Esophagus muscularis mucosa (tissue), 4 donors: ENCODE results near the gene SPINT4. TPM values are rescaled to one million over a fixed set of nuclear protein-coding genes. Genes with fewer than 3 reads are reported as not detected.

Experiments used
- DNase-seq: peaks from one replicate; pipeline ENCODE4 v3.0.0-alpha.2; 2017; ENCODE audit errors: extremely low spot score
- H3K27ac ChIP-seq, 4 donors: fragments of 200-600 bp; sonication (generic); replicated peaks in 1 of 4; 1 replicate in 3 of 4; 2 replicates in 1 of 4; pipeline ENCODE4 v1.5.1; 2016 to 2019; ENCODE audit warnings: mild to moderate bottlenecking in 1 of 4
- H3K27me3 ChIP-seq, 4 donors: fragments of 200-600 bp; sonication (generic); one replicate each; pipeline versions ENCODE4 v1.5.1 to v1.6.0; 2016 to 2019
- H3K36me3 ChIP-seq, 4 donors: fragments of 200-600 bp; sonication (generic); one replicate each; pipeline ENCODE4 v1.5.1; 2016 to 2019
- H3K4me1 ChIP-seq, 4 donors: fragments of 200-600 bp; sonication (generic); one replicate each; pipeline ENCODE4 v1.5.1; 2016 to 2019
- H3K4me3 ChIP-seq, 4 donors: fragments of 200-600 bp; sonication (generic); 1 replicate in 2 of 4; 2 replicates in 2 of 4; pipeline ENCODE4 v1.5.1; 2016 to 2019; ENCODE audit warnings: mild to moderate bottlenecking in 4 of 4, moderate library complexity in 1 of 4
- H3K9me3 ChIP-seq, 4 donors: fragments of 200-600 bp; sonication (generic); 1 replicate in 3 of 4; 2 replicates in 1 of 4; pipeline ENCODE4 v1.5.1; 2016 to 2019
- EP300 ChIP-seq: sonication (generic); formaldehyde crosslinking; IDR thresholded peaks from one replicate; pipeline ENCODE4 v1.6.1; 2017; ENCODE audit warnings: antibody characterized with exemption
- POLR2A ChIP-seq: fragments of 450-650 bp; IDR thresholded peaks from one replicate; pipeline ENCODE4 v1.6.1; 2017; ENCODE audit warnings: antibody characterized with exemption, moderate library complexity, mild to moderate bottlenecking, low read depth
- POLR2AphosphoS5 ChIP-seq, 2 donors: sonication (generic); formaldehyde crosslinking; IDR thresholded peaks; one replicate each; pipeline ENCODE4 v1.6.1; 2017; ENCODE audit warnings: antibody characterized with exemption in 2 of 2
- WGBS: methylation state at CpG from one replicate; pipeline ENCODE4 v1.1.5; 2018; 5-methylcytosine and 5-hydroxymethylcytosine counted together
- intact Hi-C: fragments of 100-400 bp; cut with DNase I; formaldehyde crosslinking; loops from one replicate; pipeline ENCODE4 v1.15.1; 2023
- total RNA-seq, 4 donors: library from RNA; depleted of rRNA; stranded (reverse); fragments of >200 nt; gene quantifications; one replicate each; pipeline versions ENCODE4 v1.1.0 to v1.2.1, GENCODE V29; 2016
- TF ChIP-seq, protein P1 (sequence below), 3 experiments: fragments of 200-600 bp in 2 of 3; fragments of 450-650 bp in 1 of 3; sonication (generic) in 2 of 3; IDR thresholded peaks; one replicate each; pipeline ENCODE4 v1.5.1; 2017 to 2019; ENCODE audit warnings: antibody characterized with exemption in 3 of 3, mild to moderate bottlenecking in 2 of 3, moderate library complexity in 1 of 3

Gene SPINT4
- total RNA-seq, 4 donors from 2014 or later = not detected

DNA sequence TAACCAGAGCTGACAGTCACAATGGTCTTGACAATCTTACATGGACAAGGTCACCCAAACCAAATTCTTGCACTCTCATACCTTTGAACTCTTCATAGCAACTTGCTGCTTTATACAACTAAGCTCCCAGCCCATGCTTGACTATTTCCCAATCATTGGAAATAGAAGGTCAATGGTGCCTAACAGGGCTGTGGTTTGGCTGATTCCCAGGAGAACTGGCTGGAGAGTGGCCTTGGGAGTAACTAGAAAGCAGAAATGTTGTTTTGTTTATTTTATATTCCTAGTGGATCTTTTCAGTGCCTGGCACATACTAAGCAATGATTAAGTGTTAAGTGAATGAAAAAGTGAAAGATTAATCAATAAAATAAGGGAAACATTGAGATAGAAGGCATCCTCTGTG, 3.0 kb downstream of the SPINT4 start:
- H3K4me3 ChIP-seq = no peak overlapping the region
- H3K4me1 ChIP-seq = no peaks in the 10 kb centered on the region
- H3K27me3 ChIP-seq = no peaks in the 10 kb centered on the region
- intact Hi-C loops = no loop called here
- no peak overlapping the region for H3K27ac ChIP-seq
- no peak for DNase-seq
- no peak for TF ChIP-seq POLR2AphosphoS5 (IDR thresholded peaks at IDR 0.05)
- TF ChIP-seq EP300 = no peak
- TF ChIP-seq POLR2A = no peak
- TF ChIP-seq, protein P1, sequence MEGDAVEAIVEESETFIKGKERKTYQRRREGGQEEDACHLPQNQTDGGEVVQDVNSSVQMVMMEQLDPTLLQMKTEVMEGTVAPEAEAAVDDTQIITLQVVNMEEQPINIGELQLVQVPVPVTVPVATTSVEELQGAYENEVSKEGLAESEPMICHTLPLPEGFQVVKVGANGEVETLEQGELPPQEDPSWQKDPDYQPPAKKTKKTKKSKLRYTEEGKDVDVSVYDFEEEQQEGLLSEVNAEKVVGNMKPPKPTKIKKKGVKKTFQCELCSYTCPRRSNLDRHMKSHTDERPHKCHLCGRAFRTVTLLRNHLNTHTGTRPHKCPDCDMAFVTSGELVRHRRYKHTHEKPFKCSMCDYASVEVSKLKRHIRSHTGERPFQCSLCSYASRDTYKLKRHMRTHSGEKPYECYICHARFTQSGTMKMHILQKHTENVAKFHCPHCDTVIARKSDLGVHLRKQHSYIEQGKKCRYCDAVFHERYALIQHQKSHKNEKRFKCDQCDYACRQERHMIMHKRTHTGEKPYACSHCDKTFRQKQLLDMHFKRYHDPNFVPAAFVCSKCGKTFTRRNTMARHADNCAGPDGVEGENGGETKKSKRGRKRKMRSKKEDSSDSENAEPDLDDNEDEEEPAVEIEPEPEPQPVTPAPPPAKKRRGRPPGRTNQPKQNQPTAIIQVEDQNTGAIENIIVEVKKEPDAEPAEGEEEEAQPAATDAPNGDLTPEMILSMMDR (IDR thresholded peaks at IDR 0.05) = no peak
- H3K36me3 ChIP-seq = no peaks in the 10 kb centered on the region
- H3K9me3 ChIP-seq = no peaks in the 10 kb centered on the region

- 56% methylated on average over 2 of the region's 2 CpGs for WGBS
These were observed 4.9 kb downstream of the SPINT4 start for GRCh38 chr20:45727044-45727443.

DNA sequence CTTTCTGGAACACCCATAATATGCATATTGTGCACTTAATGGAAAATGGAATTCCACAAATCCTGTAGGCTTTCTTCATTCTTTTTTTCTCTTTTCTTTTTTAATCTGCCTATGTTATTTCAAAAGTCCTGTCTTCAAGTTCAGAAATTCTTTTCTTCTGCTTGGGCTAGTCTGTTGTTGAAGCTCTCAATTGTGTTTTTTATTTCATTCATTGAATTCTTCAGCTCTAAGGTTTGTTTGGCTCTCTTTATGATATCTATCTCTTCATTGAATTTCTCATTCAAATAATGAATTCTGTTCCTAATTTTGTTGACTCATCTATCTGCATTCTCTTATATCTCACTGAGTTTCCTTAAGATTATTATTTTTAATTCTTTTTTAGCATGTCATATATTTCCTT, 10.1 kb downstream of the SPINT4 start:
- Histone ChIP-seq H3K27me3 (no peaks in the 10 kb centered on the region), H3K4me3 (no peak overlapping the region), H3K36me3 (no peaks in the 10 kb centered on the region), H3K27ac (no peak overlapping the region), H3K9me3 (peaks cover 0 to 9% (median 2%) of the 10 kb centered on the region in 4 donors), H3K4me1 (no peaks in the 10 kb centered on the region)
- no peak for DNase-seq
- intact Hi-C loops = no loop called here
- TF ChIP-seq POLR2A = no peak
- TF ChIP-seq, protein P1 (IDR thresholded peaks at IDR 0.05) = no peak

More at GRCh38 chr20:45727044-45727443, 4.9 kb downstream of the SPINT4 start:
- no peak overlapping the region for H3K27ac ChIP-seq
- no peaks in the 10 kb centered on the region for H3K36me3 ChIP-seq
- TF ChIP-seq EP300 (no peak), POLR2AphosphoS5 (IDR thresholded peaks at IDR 0.05) (no peak), POLR2A (no peak)
- TF ChIP-seq, protein P1 (IDR thresholded peaks at IDR 0.05) = no peak
- H3K4me3 ChIP-seq = no peak overlapping the region
- no peaks in the 10 kb centered on the region for H3K27me3 ChIP-seq
- DNase-seq = no peak
- no peaks in the 10 kb centered on the region for H3K4me1 ChIP-seq
- intact Hi-C loops = no loop called here
- peaks cover 0 to 8% (median 2%) of the 10 kb centered on the region in 4 donors for H3K9me3 ChIP-seq

GRCh38 chr20:45735552-45735951, 13.4 kb downstream of the SPINT4 start:
- H3K27me3 ChIP-seq = no peaks in the 10 kb centered on the region
- peaks cover 0 to 9% (median 2%) of the 10 kb centered on the region in 4 donors for H3K9me3 ChIP-seq
- H3K4me3 ChIP-seq = no peak overlapping the region
- H3K36me3 ChIP-seq = no peaks in the 10 kb centered on the region
- H3K4me1 ChIP-seq = no peaks in the 10 kb centered on the region
- DNase-seq = no peak
- TF ChIP-seq POLR2A = no peak
- no peak for TF ChIP-seq POLR2AphosphoS5 (IDR thresholded peaks at IDR 0.05)
- TF ChIP-seq EP300 = no peak
- TF ChIP-seq, protein P1 (IDR thresholded peaks at IDR 0.05) = no peak
- H3K27ac ChIP-seq = no peak overlapping the region
- 87% methylated on average over 6 of the region's 8 CpGs for WGBS
- intact Hi-C loops = no loop called here

GRCh38 chr20:45735988-45736387, 13.8 kb downstream of the SPINT4 start:
- no peaks in the 10 kb centered on the region for H3K4me1 ChIP-seq
- H3K9me3 ChIP-seq = peaks cover 0 to 9% (median 2%) of the 10 kb centered on the region in 4 donors
- TF ChIP-seq POLR2AphosphoS5 (IDR thresholded peaks at IDR 0.05) (no peak), POLR2A (no peak), EP300 (no peak)
- TF ChIP-seq, protein P1 (IDR thresholded peaks at IDR 0.05) = no peak
- no peaks in the 10 kb centered on the region for H3K27me3 ChIP-seq
- 91% methylated on average over 16 of the region's 23 CpGs for WGBS
- H3K27ac ChIP-seq = no peak overlapping the region
- intact Hi-C loops = no loop called here
- no peak overlapping the region for H3K4me3 ChIP-seq
- no peak for DNase-seq
- H3K36me3 ChIP-seq = no peaks in the 10 kb centered on the region
